ENCODE measurements around the gene PRUNE2.

GRCh38 chr9:76571743-76572146, 334.2 kb downstream of the PRUNE2 start:
- TF ChIP-seq CTCF (IDR thresholded peaks at IDR 0.05; ENCODE audit: insufficient read depth, low read length, poor library complexity, severe bottlenecking) (no peak), EZH2phosphoT487 (conservative IDR thresholded peaks at IDR 0.05; ENCODE audit: low read length) (no peak)
